PC-3 (cell line): ENCODE measurements around the gene GAS7. TPM values are rescaled to one million over a fixed set of nuclear protein-coding genes. Genes with fewer than 3 reads are reported as not detected.

Source experiments
- ATAC-seq: fragments of 200-7000 bp; cut with Tn5 transposase; 2 replicates; pipeline ENCODE4 v1.9.1; 2020; ENCODE audit warnings: mild to moderate bottlenecking, moderate library complexity
- BruUV-seq: library from RNA; stranded (reverse); fragments of 400-500 nt; replicated peaks from 2 replicates; lab custom pipeline; 2021; lab: Mats Ljungman, UMichigan
- CTCF ChIA-PET: fragments of 300-600 bp; sonication (Branson Sonifier 250); formaldehyde crosslinking; loops from one replicate; lab custom pipeline; 2022; ENCODE audit warnings: antibody characterized with exemption; lab: Charles Lee
- POLR2A ChIA-PET: fragments of 300-600 bp; sonication (Branson Sonifier 250); formaldehyde crosslinking; loops from one replicate; lab custom pipeline; 2022; ENCODE audit warnings: antibody characterized with exemption; ENCODE audit not compliant: unreplicated experiment; lab: Charles Lee
- DNase-seq: peaks from one replicate; pipeline ENCODE4 v3.0.0-alpha.2; 2015
- H2AFZ ChIP-seq: fragments of 300-600 bp; sonication (generic); 2 replicates; pipeline ENCODE4 v1.6.0; 2016; ENCODE audit warnings: antibody characterized with exemption, low read length
- H3F3A ChIP-seq: fragments of 300-600 bp; sonication (generic); one replicate; pipeline ENCODE4 v1.6.0; 2017; ENCODE audit warnings: antibody characterized with exemption, low read length, control low read depth, mild to moderate bottlenecking; ENCODE audit not compliant: unreplicated experiment
- H3K27ac ChIP-seq: fragments of 300-600 bp; sonication (generic); 2 replicates; pipeline ENCODE4 v1.5.1; 2016; ENCODE audit warnings: mild to moderate bottlenecking, low read length
- H3K27me3 ChIP-seq: fragments of 300-600 bp; sonication (generic); 2 replicates; pipeline ENCODE4 v1.6.1; 2016; ENCODE audit warnings: low read length, mixed read lengths
- H3K36me3 ChIP-seq: fragments of 300-600 bp; sonication (generic); 2 replicates; pipeline ENCODE4 v1.6.1; 2016; ENCODE audit warnings: low read depth, mixed run types, low read length, mixed read lengths
- H3K4me1 ChIP-seq: fragments of 300-600 bp; sonication (generic); 2 replicates; pipeline ENCODE4 v1.5.1; 2016; ENCODE audit warnings: low read length; ENCODE audit not compliant: insufficient read depth
- H3K4me2 ChIP-seq: fragments of 300-600 bp; sonication (generic); 2 replicates; pipeline ENCODE4 v1.6.0; 2016; ENCODE audit warnings: low read length
- H3K4me3 ChIP-seq: fragments of 300-600 bp; sonication (generic); 2 replicates; pipeline ENCODE4 v1.5.1; 2016; ENCODE audit warnings: mild to moderate bottlenecking, low read length, mixed read lengths
- H3K79me2 ChIP-seq: fragments of 300-600 bp; sonication (generic); 2 replicates; pipeline ENCODE4 v1.6.1; 2017; ENCODE audit warnings: low read length, mixed read lengths
- H3K9ac ChIP-seq: fragments of 300-600 bp; sonication (generic); 2 replicates; pipeline ENCODE4 v1.6.0; 2016; ENCODE audit warnings: mild to moderate bottlenecking, low read length
- H3K9me2 ChIP-seq: fragments of 300-600 bp; sonication (generic); replicated peaks from 2 replicates; pipeline ENCODE4 v1.6.1; 2016; ENCODE audit warnings: mixed run types, low read length, mixed read lengths
- H3K9me3 ChIP-seq: fragments of 300-600 bp; sonication (generic); 2 replicates; pipeline ENCODE4 v1.6.1; 2016; ENCODE audit warnings: low read length, mixed read lengths
- H4K20me1 ChIP-seq: fragments of 300-600 bp; sonication (generic); 2 replicates; pipeline ENCODE4 v1.6.1; 2016; ENCODE audit warnings: low read length, mixed read lengths
- EZH2 ChIP-seq: fragments of 300-600 bp; sonication (generic); IDR thresholded peaks from one replicate; pipeline ENCODE4 v1.6.1; 2017; ENCODE audit warnings: antibody characterized with exemption, mild to moderate bottlenecking, low read length; ENCODE audit not compliant: unreplicated experiment
- EZH2phosphoT487 ChIP-seq: fragments of 300-600 bp; sonication (generic); IDR thresholded peaks from 2 replicates; pipeline ENCODE4 v1.6.1; 2018; ENCODE audit warnings: mild to moderate bottlenecking, antibody characterized with exemption, low read length, borderline replicate concordance
- intact Hi-C: fragments of 100-400 bp; cut with micrococcal nuclease; formaldehyde crosslinking; loops from 2 replicates; pipeline ENCODE4 v1.9.0; 2023
- total RNA-seq: library from RNA; depleted of rRNA; stranded (reverse); fragments of >200 nt; gene quantifications from 2 replicates; pipeline ENCODE4 v1.2.3, GENCODE V29; 2014
- TF ChIP-seq, protein P1 (sequence below): fragments of 300-600 bp; sonication (generic); conservative IDR thresholded peaks from 2 replicates; pipeline ENCODE4 v1.5.1; 2017; ENCODE audit warnings: antibody characterized with exemption, low read depth, mild to moderate bottlenecking, low read length

Gene GAS7
- total RNA-seq, 1 experiment from 2014 or later = not detected

DNA sequence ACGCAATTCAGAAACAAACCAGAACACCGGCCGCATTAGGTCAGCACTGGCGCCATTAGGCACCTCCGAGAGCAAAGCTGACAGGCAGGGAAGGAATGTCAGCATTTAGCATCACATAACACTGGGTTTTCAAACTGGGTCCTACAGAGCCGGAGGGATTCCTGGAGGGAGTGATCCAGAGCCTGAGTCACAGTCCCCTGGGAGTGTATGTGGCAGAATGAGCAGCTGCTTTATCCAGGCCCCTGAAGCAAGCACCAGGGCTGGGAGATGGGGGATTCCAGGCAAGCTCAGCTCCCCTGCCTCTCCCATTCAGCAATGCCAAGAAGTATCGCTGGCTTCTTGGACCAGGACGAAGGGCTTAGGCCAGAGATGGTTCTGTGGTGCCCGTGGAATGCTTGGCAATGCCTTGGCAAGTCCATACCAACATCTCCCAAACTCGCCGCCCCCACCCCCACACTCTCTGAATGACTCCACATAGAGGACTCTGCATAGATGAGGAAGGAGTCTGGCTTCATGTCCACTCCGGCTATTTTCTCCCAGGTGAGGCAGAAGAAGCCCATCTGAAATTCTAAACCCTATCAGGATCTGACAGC lies 20.4 kb downstream of the GAS7 start:
- Histone ChIP-seq H3K27ac (no peak overlapping the region), H3F3A (no peaks in the 10 kb centered on the region), H3K36me3 (no peaks in the 10 kb centered on the region), H3K9me3 (no peaks in the 10 kb centered on the region), H3K79me2 (no peaks in the 10 kb centered on the region), H3K4me3 (no peak overlapping the region), H3K9me2 (no peaks in the 10 kb centered on the region), H3K9ac (no peak overlapping the region), H3K27me3 (0 out of 2 replicates have a peak, but pooled peaks cover 2% of the 10 kb centered on the region), H2AFZ (no peak overlapping the region), H3K4me2 (no peak overlapping the region), H4K20me1 (no peaks in the 10 kb centered on the region), H3K4me1 (no peaks in the 10 kb centered on the region)
- TF ChIP-seq, protein P1, sequence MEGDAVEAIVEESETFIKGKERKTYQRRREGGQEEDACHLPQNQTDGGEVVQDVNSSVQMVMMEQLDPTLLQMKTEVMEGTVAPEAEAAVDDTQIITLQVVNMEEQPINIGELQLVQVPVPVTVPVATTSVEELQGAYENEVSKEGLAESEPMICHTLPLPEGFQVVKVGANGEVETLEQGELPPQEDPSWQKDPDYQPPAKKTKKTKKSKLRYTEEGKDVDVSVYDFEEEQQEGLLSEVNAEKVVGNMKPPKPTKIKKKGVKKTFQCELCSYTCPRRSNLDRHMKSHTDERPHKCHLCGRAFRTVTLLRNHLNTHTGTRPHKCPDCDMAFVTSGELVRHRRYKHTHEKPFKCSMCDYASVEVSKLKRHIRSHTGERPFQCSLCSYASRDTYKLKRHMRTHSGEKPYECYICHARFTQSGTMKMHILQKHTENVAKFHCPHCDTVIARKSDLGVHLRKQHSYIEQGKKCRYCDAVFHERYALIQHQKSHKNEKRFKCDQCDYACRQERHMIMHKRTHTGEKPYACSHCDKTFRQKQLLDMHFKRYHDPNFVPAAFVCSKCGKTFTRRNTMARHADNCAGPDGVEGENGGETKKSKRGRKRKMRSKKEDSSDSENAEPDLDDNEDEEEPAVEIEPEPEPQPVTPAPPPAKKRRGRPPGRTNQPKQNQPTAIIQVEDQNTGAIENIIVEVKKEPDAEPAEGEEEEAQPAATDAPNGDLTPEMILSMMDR = no peak
- TF ChIP-seq EZH2 = no peak
- no peak for TF ChIP-seq EZH2phosphoT487
- BruUV-seq = no TSS peak
- intact Hi-C loops = no loop called here
- POLR2A ChIA-PET = no interaction called here
- CTCF ChIA-PET = no interaction called here
- DNase-seq = no peak
- no peak for ATAC-seq

DNA sequence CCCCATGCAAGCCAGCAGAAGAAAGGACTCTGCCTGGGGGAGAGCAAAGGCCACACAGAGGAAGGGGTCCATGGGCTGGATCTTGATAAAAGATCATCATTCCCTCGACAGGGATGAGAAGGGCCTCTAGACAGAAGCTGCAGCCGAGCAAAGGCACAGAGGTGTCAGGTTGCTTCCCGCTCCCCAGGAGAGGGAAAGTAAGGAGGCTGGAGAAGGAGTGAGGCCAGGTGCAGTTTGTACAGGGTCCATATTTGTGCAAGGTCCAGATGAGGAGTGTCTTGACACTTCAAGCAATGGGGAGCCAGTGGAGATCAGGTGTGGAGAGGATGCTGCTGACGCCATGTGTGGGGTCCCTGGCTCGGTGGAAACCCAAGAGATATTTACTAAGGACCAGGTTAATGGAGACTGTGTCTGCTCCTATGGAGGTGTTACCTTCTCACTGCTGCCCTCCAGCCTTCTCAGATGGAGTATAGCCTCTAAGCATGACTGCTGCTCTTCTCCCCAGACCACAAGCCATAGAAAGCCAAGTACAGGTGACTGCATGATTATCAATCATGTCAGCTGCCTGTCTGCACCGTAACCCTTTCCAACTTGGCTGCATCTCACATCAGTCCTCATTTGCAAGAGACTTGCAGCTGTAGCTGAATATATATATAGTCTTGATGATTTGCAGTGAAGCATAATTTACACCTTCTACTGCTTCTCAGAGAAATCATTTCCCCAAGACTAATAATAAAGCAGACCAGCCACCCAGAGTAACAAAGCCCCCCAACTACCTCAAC lies 21.1 kb downstream of the GAS7 start:
- peaks cover 7% of the 10 kb centered on the region; the same call in 1 of the 2 replicates for H3K27me3 ChIP-seq
- no peaks in the 10 kb centered on the region for H4K20me1 ChIP-seq
- H3K9ac ChIP-seq = no peak overlapping the region
- BruUV-seq = no TSS peak
- no peaks in the 10 kb centered on the region for H3K4me1 ChIP-seq
- no peak for DNase-seq
- intact Hi-C loops = no loop called here
- no peaks in the 10 kb centered on the region for H3K36me3 ChIP-seq
- no peak overlapping the region for H3K4me2 ChIP-seq
- H3K4me3 ChIP-seq = no peak overlapping the region
- H2AFZ ChIP-seq = no peak overlapping the region
- no peak for ATAC-seq
- H3K9me2 ChIP-seq = no peaks in the 10 kb centered on the region
- H3K9me3 ChIP-seq = no peaks in the 10 kb centered on the region
- ChIA-PET CTCF (no interaction called here), POLR2A (no interaction called here)
- H3F3A ChIP-seq = no peaks in the 10 kb centered on the region
- TF ChIP-seq, protein P1 = no peak
- TF ChIP-seq EZH2phosphoT487 (no peak), EZH2 (no peak)
- H3K79me2 ChIP-seq = no peaks in the 10 kb centered on the region
- H3K27ac ChIP-seq = no peak overlapping the region

DNA sequence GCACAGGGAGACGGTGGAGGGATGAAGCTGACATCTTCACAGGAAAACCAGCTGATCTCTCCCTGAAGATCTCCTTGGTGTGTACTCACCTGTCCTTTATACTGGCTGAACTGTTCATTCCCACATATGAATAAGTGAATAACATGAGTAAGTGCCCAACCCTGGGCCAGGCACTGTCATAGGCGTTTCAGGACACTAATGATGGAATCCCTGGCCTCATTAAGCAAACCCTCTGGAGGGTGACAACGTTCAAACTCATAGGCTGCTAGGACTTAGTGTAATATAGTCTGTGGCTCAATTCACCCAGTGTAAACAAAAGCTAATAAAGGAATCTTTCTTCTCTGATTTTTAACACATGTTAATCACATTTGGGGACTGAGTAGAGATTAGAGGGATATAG lies 24.5 kb downstream of the GAS7 start:
- Histone ChIP-seq H3K9me3 (no peaks in the 10 kb centered on the region), H3K79me2 (no peaks in the 10 kb centered on the region), H3K4me2 (no peak overlapping the region), H3K4me3 (no peak overlapping the region), H3K27me3 (peaks cover 23% of the 10 kb centered on the region), H3K9ac (no peak overlapping the region), H3K9me2 (no peaks in the 10 kb centered on the region), H2AFZ (no peak overlapping the region), H3K4me1 (no peaks in the 10 kb centered on the region), H3K36me3 (no peaks in the 10 kb centered on the region), H3F3A (no peaks in the 10 kb centered on the region), H4K20me1 (no peaks in the 10 kb centered on the region), H3K27ac (no peak overlapping the region)
- CTCF ChIA-PET = no interaction called here
- ATAC-seq = no peak
- TF ChIP-seq EZH2 = no peak
- TF ChIP-seq, protein P1 = no peak
- TF ChIP-seq EZH2phosphoT487 = no peak
- no peak for DNase-seq
- no TSS peak for BruUV-seq
- POLR2A ChIA-PET = no interaction called here
- intact Hi-C loops = no loop called here
